GM19372 (cell line): Measurements from ENCODE around the gene ROBO2.

ENCODE experiments used
- ATAC-seq: cut with Tn5 transposase; IDR thresholded peaks from one replicate; pipeline ENCODE4 v1.9.1; 2021; ENCODE audit warnings: mild to moderate bottlenecking, low read depth, moderate library complexity; ENCODE audit not compliant: unreplicated experiment

ROBO2 gene

GRCh38 chr3:77536038-77536775 is 496.3 kb downstream of the ROBO2 start:
- ATAC-seq = no peak

- no peak for ATAC-seq
These were observed 499.1 kb downstream of the ROBO2 start for GRCh38 chr3:77539014-77539413.

- no peak for ATAC-seq
These were observed 499.8 kb downstream of the ROBO2 start for GRCh38 chr3:77539677-77540076.

GRCh38 chr3:77541203-77541922 is 501.5 kb downstream of the ROBO2 start:
- ATAC-seq = no peak

DNA sequence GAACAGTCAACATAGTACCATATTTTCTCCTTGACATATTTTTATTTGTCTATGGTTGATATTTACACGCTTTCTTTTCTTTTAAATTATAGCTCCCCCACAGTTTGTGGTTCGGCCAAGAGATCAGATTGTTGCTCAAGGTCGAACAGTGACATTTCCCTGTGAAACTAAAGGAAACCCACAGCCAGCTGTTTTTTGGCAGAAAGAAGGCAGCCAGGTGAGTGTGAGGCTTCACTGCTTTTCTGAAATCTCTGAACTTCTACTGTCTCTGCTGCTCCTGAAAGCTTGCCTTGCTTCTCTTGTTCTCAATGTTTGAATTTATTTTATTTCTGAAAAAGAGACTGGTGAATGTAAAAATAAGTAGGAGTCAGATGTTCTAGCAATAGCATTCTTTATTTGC is 506.3 kb downstream of the ROBO2 start:
- no peak for ATAC-seq

DNA sequence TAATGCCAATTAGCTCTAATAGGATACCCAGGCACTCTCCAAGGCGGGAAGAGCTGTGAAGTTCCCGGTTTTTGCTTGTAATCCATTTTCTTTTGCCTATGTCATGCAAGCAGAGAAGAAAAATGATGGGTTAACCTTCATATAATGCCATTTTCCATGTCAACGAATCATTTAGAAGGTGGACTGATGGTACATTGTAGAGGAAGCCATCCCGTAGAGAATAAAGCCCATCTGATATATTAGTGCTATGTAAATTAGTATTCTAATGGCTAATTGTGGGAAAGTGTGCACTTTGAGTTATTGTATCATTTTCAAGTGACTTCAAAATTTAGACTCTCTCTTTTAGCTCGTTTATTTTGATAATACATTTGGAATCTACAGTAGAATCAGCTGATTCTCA is 509.1 kb downstream of the ROBO2 start:
- ATAC-seq = no peak

- no peak for ATAC-seq
These were observed 513.3 kb downstream of the ROBO2 start for GRCh38 chr3:77553240-77553639.

GRCh38 chr3:77562089-77562488 is 522.2 kb downstream of the ROBO2 start:
- no peak for ATAC-seq

GRCh38 chr3:77563012-77563411 is 523.1 kb downstream of the ROBO2 start:
- ATAC-seq = no peak

DNA sequence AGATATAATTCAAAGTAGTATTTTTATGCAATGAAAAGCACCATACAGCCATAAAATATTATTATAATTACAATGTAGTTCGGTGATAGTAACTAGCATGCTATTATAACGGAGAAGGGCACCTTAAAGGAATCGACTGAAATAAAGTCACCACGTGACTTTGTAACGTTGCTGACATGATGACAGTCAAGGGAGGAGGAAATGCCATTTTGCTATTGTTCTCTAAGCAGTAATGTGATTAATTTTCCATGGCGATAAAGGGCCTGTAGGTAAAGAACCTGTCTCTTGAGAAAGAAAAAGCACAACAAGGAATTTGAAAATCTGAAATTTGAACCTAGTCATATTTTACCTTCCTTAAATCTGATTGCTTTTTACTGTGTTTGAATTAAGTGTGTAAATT is 526.2 kb downstream of the ROBO2 start:
- ATAC-seq = no peak

- no peak for ATAC-seq
These were observed 532.2 kb downstream of the ROBO2 start for GRCh38 chr3:77571971-77572715.

GRCh38 chr3:77577264-77577663 is 537.4 kb downstream of the ROBO2 start:
- no peak for ATAC-seq

GRCh38 chr3:77586216-77586615 is 546.3 kb downstream of the ROBO2 start:
- no peak for ATAC-seq

GRCh38 chr3:77588863-77589262 is 549.0 kb downstream of the ROBO2 start:
- ATAC-seq = no peak

GRCh38 chr3:77590191-77590590 is 550.3 kb downstream of the ROBO2 start:
- no peak for ATAC-seq

DNA sequence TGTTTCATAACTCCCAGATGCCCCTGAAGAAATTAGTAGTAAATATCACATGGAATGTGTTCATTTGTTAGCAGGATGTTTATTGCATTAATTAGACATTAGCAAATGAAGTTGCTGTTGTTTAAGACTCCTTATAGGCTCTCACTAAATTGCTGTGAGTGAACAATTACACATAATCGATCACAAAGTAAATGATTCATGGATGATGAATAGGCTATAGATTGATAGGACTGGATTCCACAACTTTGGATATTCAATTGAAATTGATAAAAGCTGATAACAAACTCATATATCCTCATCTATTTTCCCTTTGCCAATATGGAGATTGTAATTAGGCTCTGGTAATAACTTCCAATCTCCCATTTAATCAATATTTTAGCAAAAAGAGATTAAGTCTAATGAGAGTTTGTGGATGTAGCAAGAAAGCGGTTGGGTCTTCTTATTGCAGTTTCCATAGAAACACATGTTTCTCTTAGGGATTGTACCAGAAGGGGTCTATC is 555.5 kb downstream of the ROBO2 start:
- ATAC-seq = no peak

DNA sequence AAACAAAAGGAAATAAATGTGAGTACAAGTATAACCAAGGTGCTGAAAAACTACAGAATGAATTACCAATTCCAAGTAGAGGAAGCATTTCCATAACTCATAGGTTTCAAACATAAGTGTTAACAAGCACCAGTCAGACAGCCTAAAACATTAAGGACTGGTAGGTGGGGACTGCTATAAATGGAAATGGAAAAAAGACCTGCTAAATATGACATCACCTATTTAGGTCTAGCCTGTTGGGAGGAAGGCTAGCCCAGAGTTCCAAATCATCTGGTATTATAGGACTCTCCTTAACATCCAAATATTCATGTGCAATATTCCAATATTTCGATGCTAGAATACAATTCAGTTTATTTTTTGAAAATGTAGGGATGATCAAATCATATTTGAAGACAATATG is 560.0 kb downstream of the ROBO2 start:
- no peak for ATAC-seq

GRCh38 chr3:77601823-77602415 is 562.0 kb downstream of the ROBO2 start:
- no peak for ATAC-seq

DNA sequence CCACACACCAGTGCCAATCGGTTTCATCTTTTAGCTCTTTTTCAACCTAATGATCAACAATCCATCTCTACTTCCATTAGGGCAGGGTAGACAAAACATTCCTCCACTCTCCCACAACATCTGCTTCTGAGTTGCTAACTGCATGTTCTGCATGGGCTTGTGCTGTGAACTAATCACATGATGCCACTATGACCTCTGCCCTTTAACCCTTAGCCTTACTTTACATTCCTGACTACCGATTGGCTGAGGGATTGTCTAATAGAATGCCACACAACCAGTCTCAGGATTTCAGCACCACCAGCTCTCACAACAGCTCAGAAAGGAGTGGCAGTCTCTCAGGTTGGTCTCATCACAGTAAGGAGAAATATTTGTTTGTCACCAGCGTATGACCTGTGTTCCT is 562.8 kb downstream of the ROBO2 start:
- no peak for ATAC-seq

- ATAC-seq = no peak
These were observed 565.4 kb downstream of the ROBO2 start for GRCh38 chr3:77605308-77605707.

DNA sequence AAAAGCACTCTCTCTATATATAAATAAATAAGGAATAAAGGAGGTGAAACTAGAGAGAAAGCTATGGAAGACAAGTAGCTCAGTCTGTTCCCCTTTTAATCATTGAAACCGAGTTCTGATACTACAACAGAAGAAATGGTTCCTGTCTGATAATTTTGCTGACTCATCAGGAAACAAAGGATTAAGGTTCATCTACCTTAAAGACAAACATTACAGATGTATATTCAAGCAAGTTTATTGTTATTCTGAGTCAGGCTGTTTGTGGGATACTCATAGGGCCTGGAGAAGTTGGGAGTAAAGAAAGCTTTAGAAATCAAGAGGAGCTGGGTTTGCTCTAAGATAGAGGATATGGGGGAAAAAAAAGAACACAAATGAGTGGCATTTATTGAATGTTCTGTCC is 566.0 kb downstream of the ROBO2 start:
- no peak for ATAC-seq
